SK-N-SH (cell line): Measurements from ENCODE around the gene USP16.

ENCODE experiments used
- CHD2 ChIP-seq: fragments of 150-350 bp; IDR thresholded peaks from 2 replicates; pipeline ENCODE4 v1.6.1; 2018; ENCODE audit warnings: low read length; ENCODE audit not compliant: partially characterized antibody
- CTCF ChIP-seq: fragments of 200-600 bp; sonication (generic); IDR thresholded peaks from 2 replicates; pipeline ENCODE4 v1.6.1; 2017; ENCODE audit warnings: antibody characterized with exemption, mild to moderate bottlenecking, moderate library complexity
- EZH2phosphoT487 ChIP-seq: fragments of 200-600 bp; sonication (generic); IDR thresholded peaks from 2 replicates; pipeline ENCODE4 v1.6.1; 2017; ENCODE audit warnings: low read depth, mixed run types, mild to moderate bottlenecking, antibody characterized with exemption, moderate library complexity, borderline replicate concordance
- FOXM1 ChIP-seq: IDR thresholded peaks from 2 replicates; pipeline ENCODE4 v1.4.0; 2012; ENCODE audit warnings: low read depth, mild to moderate bottlenecking
- MXI1 ChIP-seq: IDR thresholded peaks from 2 replicates; pipeline ENCODE4 v1.6.1; 2012; ENCODE audit warnings: mild to moderate bottlenecking, low read depth, low read length, improper control_type of control experiment
- NFIC ChIP-seq: IDR thresholded peaks from 2 replicates; pipeline ENCODE4 v1.4.0; 2012; ENCODE audit warnings: borderline replicate concordance
- PBX3 ChIP-seq: IDR thresholded peaks from 2 replicates; pipeline ENCODE4; 2012
- TAF1 ChIP-seq: IDR thresholded peaks from 2 replicates; pipeline ENCODE4 v1.6.1; 2012; ENCODE audit warnings: low read depth, mild to moderate bottlenecking, low read length, moderate library complexity, borderline replicate concordance
- TF ChIP-seq, protein P1 (sequence below): IDR thresholded peaks from 2 replicates; pipeline ENCODE4 v1.6.1; 2012; ENCODE audit warnings: mild to moderate bottlenecking, low read depth, low read length, moderate library complexity

DNA sequence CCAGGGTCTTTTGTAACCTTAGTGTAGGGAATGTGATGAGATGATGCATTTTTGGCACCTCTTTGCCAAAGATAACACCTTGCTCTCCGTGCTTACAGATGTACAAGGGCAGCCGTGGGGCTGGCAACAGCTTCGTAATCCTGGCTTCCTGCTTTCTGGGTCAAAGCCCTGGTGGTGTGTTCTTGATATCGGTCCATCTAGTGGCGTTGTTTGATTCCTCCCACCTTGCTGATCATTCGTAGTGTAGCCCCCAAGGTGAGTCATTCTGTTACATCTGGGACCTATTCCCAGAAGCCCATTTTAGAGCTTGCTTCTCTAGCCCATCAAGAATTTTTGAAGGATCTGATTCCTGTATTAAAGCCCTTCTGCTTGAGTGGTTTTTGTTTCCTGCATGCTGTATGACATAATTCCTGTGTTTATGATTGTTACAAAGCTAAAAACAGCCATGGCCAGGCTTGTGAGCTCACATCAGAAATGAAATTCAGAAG lies 56.0 kb downstream of the USP16 start:
- no peak for TF ChIP-seq CTCF
- no peak for TF ChIP-seq FOXM1
- TF ChIP-seq, protein P1, sequence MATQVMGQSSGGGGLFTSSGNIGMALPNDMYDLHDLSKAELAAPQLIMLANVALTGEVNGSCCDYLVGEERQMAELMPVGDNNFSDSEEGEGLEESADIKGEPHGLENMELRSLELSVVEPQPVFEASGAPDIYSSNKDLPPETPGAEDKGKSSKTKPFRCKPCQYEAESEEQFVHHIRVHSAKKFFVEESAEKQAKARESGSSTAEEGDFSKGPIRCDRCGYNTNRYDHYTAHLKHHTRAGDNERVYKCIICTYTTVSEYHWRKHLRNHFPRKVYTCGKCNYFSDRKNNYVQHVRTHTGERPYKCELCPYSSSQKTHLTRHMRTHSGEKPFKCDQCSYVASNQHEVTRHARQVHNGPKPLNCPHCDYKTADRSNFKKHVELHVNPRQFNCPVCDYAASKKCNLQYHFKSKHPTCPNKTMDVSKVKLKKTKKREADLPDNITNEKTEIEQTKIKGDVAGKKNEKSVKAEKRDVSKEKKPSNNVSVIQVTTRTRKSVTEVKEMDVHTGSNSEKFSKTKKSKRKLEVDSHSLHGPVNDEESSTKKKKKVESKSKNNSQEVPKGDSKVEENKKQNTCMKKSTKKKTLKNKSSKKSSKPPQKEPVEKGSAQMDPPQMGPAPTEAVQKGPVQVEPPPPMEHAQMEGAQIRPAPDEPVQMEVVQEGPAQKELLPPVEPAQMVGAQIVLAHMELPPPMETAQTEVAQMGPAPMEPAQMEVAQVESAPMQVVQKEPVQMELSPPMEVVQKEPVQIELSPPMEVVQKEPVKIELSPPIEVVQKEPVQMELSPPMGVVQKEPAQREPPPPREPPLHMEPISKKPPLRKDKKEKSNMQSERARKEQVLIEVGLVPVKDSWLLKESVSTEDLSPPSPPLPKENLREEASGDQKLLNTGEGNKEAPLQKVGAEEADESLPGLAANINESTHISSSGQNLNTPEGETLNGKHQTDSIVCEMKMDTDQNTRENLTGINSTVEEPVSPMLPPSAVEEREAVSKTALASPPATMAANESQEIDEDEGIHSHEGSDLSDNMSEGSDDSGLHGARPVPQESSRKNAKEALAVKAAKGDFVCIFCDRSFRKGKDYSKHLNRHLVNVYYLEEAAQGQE, result no peak
- no peak for TF ChIP-seq NFIC
- TF ChIP-seq TAF1, result no peak
- TF ChIP-seq CHD2, result no peak
- no peak for TF ChIP-seq PBX3
- no peak for TF ChIP-seq MXI1
- no peak for TF ChIP-seq EZH2phosphoT487
